Measurements from ENCODE around the gene TMCO6. TPM values are rescaled to one million over a fixed set of nuclear protein-coding genes. Genes with fewer than 3 reads are reported as not detected.
"Not testable (repeated sequence)": the region's sequence is repeated elsewhere in the genome, so short reads cannot be mapped to it uniquely, and the experiment has no call there.

TMCO6 gene
- total RNA-seq, 1 donor from 2014 or later, result 35.6 TPM

DNA sequence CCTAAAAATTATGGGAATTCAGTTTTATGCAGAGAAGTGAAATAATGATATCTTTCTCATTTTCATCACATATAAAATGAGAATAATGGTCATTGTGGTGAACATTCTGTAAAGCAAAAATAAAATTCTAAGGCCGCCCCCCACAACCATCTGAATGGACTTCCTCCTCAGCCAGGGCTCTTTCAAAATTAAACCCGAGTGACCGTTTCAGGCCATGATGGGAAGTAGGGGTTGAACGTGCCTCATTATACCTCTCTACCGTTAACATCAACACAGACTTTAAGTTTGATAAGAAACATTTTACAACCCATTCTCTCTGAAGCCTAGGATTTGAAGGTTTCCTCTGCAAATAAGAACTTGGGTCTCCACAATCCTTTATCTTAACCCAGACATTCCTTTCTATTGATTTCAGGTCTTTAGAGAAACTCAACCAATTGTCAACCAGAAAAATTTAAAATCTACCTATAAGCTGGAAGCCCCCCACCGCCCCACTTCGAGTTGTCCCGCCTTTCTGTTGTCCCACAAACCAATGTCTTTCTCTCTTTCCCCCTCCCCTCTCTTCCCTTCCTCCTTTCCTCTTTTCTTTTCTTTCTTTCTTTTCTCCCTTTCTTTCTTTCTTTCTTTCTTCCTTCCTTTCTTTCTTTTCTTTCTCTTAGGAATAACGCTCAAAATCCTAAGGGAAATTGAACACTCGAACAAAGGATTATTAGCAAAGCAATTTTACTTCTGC, 1.7 kb upstream of the TMCO6 start:
- H3K36me3 ChIP-seq (ENCODE audit: control insufficient read depth, insufficient read depth, low read length), result peaks cover 2% of the 10 kb centered on the region

DNA sequence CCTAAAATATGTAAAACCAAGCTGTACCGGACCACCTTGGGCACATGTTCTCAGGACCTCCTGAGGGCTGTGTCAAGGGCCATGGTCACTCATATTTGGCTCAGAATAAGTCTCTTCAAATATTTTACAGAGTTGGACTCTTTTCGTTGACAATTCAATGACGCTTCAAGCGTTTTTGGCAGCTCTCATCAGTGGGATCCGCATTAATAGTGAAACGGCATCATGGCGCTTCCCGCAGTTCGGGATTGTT, 428 bp upstream of the TMCO6 start:
- not testable (repeated sequence) for H3K36me3 ChIP-seq (ENCODE audit: control insufficient read depth, insufficient read depth, low read length); H3K27me3 ChIP-seq (ENCODE audit: control insufficient read depth, insufficient read depth, low read length); DNase-seq (ENCODE audit: low read depth)
- peak overlapping the region; percentile 37 for H3K4me3 ChIP-seq (ENCODE audit: low read depth, low read length)

More for the DNA sequence above, 1.7 kb upstream of the TMCO6 start:
- no peak overlapping the region for H3K4me3 ChIP-seq (ENCODE audit: low read depth, low read length)
- TF ChIP-seq, protein P1, sequence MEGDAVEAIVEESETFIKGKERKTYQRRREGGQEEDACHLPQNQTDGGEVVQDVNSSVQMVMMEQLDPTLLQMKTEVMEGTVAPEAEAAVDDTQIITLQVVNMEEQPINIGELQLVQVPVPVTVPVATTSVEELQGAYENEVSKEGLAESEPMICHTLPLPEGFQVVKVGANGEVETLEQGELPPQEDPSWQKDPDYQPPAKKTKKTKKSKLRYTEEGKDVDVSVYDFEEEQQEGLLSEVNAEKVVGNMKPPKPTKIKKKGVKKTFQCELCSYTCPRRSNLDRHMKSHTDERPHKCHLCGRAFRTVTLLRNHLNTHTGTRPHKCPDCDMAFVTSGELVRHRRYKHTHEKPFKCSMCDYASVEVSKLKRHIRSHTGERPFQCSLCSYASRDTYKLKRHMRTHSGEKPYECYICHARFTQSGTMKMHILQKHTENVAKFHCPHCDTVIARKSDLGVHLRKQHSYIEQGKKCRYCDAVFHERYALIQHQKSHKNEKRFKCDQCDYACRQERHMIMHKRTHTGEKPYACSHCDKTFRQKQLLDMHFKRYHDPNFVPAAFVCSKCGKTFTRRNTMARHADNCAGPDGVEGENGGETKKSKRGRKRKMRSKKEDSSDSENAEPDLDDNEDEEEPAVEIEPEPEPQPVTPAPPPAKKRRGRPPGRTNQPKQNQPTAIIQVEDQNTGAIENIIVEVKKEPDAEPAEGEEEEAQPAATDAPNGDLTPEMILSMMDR (IDR thresholded peaks at IDR 0.05; ENCODE audit: insufficient read depth, low read length, poor library complexity, severe bottlenecking), result no peak
- no peak for DNase-seq (ENCODE audit: low read depth)
- peaks cover 6% of the 10 kb centered on the region for H3K27me3 ChIP-seq (ENCODE audit: control insufficient read depth, insufficient read depth, low read length)

DNA sequence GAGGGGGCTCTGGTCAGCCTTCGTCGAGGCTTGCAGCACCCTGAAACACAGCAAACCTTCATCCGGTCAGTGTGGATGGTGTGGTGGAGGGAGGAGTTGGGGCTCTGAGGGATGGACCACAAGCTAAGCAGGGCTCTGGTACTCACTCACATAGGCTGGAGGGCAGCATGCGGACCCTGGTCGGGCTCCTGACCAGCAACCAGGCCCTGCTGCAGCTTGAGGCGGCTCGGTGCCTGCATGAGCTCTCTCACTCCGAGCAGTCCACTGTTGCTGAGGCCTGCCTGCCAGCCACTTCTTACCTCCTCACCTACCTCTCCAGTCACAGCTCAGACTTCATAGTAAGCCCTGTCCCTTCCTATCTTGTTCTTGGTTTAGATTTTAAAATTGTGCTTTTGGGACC, 2.5 kb downstream of the TMCO6 start:
- no peak for DNase-seq (ENCODE audit: low read depth)
- Histone ChIP-seq H3K27me3 (ENCODE audit: control insufficient read depth, insufficient read depth, low read length) (no peaks in the 10 kb centered on the region), H3K36me3 (ENCODE audit: control insufficient read depth, insufficient read depth, low read length) (peaks cover 4% of the 10 kb centered on the region), H3K4me3 (ENCODE audit: low read depth, low read length) (no peak overlapping the region)
- TF ChIP-seq, protein P1 (IDR thresholded peaks at IDR 0.05; ENCODE audit: insufficient read depth, low read length, poor library complexity, severe bottlenecking), result no peak

DNA sequence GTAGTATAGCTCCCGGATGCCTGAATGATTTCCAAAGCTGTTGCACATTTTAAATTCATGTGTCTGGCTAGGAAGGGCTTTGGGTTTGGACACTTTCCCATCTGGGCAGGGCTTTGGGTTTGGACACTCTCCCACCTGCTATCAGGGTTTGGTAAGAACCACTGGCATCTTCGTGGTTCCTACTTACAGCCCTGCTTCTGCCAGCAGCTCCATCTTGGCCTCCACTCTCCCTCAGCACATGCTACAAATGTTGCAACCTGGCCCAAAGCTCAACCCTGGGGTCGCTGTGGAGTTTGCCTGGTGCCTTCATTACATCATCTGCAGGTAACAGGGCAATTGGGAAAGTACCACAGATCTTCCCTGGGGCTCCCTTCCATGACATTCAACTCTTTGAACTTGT, 3.5 kb downstream of the TMCO6 start:
- TF ChIP-seq, protein P1 (IDR thresholded peaks at IDR 0.05; ENCODE audit: insufficient read depth, low read length, poor library complexity, severe bottlenecking), result no peak
- no peaks in the 10 kb centered on the region for H3K27me3 ChIP-seq (ENCODE audit: control insufficient read depth, insufficient read depth, low read length)
- no peak overlapping the region for H3K4me3 ChIP-seq (ENCODE audit: low read depth, low read length)
- peaks cover 4% of the 10 kb centered on the region for H3K36me3 ChIP-seq (ENCODE audit: control insufficient read depth, insufficient read depth, low read length)
- no peak for DNase-seq (ENCODE audit: low read depth)

DNA sequence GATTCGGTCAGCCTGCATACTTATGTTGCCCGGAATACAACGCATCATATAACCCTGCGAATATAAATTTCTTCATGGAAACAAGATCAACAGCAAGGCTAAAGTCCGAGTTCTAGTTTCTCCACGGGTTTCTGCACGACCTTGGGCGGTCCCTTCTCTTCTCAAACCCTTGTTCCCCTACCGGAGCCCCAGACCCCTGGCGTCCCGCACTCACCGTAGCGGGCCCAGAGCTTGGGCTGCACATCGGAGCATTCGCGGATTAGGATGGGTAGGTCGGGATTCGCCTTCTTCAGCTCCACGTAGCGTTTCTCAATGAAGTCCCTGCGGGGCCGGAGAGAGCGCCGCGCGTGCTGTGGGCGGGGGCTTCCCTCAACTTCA, 7.8 kb downstream of the TMCO6 start:
- peak overlapping the region; percentile 92 for H3K4me3 ChIP-seq (ENCODE audit: low read depth, low read length)
- TF ChIP-seq, protein P1 (IDR thresholded peaks at IDR 0.05; ENCODE audit: insufficient read depth, low read length, poor library complexity, severe bottlenecking), result no peak
- DNase-seq (ENCODE audit: low read depth), result no peak
- peaks cover 3% of the 10 kb centered on the region for H3K36me3 ChIP-seq (ENCODE audit: control insufficient read depth, insufficient read depth, low read length)
- no peaks in the 10 kb centered on the region for H3K27me3 ChIP-seq (ENCODE audit: control insufficient read depth, insufficient read depth, low read length)

DNA sequence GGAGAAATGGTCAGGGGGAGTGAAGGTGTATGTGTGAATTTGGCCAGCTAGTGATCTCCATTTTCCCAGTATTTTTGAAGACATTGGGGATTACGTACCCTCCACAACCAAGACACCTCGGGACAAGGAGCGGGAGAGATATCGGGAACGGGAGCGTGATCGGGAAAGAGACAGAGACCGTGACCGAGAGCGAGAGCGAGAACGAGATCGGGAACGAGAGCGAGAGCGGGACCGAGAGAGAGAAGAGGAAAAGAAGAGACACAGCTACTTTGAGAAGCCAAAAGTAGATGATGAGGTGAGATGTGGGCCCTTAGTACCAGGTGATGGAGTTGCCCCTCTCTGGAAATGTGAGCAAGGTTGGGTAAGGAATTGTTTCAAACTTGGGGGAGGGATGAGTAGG, 19.6 kb downstream of the TMCO6 start:
- peaks cover 4% of the 10 kb centered on the region for H3K36me3 ChIP-seq (ENCODE audit: control insufficient read depth, insufficient read depth, low read length)
- no peak overlapping the region for H3K4me3 ChIP-seq (ENCODE audit: low read depth, low read length)
- TF ChIP-seq, protein P1 (IDR thresholded peaks at IDR 0.05; ENCODE audit: insufficient read depth, low read length, poor library complexity, severe bottlenecking), result no peak
- DNase-seq (ENCODE audit: low read depth), result no peak
- no peaks in the 10 kb centered on the region for H3K27me3 ChIP-seq (ENCODE audit: control insufficient read depth, insufficient read depth, low read length)

DNA sequence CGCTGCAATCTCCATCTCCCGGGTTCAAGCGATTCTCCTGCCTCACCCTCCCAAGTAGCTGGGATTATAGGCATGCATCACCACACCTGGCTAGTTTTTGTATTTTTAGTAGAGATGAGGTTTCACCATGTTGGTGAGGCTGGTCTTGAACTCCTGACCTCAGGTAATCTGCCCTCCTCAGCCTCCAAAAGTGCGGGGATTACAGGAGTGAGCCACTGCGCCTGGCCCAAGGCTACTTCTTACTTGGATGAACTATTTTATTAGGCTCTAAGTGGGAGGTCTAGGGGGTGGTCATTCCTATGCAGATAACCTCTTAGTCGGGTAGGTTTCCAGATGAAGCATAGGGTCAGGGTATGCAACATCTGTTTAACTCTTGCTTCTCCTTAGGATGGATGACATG, 21.1 kb downstream of the TMCO6 start:
- not testable (repeated sequence) for DNase-seq (ENCODE audit: low read depth); H3K4me3 ChIP-seq (ENCODE audit: low read depth, low read length); H3K27me3 ChIP-seq (ENCODE audit: control insufficient read depth, insufficient read depth, low read length); H3K36me3 ChIP-seq (ENCODE audit: control insufficient read depth, insufficient read depth, low read length)

All from kidney epithelial cell (primary cell).